IMR-90 (cell line): ENCODE data around the gene TUBGCP3.

Experiments used
- POLR2A ChIP-seq: IDR thresholded peaks from 2 replicates; pipeline ENCODE4 v1.6.1; 2012; ENCODE audit warnings: mild to moderate bottlenecking, low read depth, low read length
- RAD21 ChIP-seq: IDR thresholded peaks from 2 replicates; pipeline ENCODE4 v1.6.1; 2012; ENCODE audit warnings: low read length, improper control_type of control experiment
- TF ChIP-seq, protein P1 (sequence below): conservative IDR thresholded peaks from 2 replicates; pipeline ENCODE4 v1.5.1; 2012; ENCODE audit warnings: mild to moderate bottlenecking, low read depth, low read length, improper control_type of control experiment

DNA sequence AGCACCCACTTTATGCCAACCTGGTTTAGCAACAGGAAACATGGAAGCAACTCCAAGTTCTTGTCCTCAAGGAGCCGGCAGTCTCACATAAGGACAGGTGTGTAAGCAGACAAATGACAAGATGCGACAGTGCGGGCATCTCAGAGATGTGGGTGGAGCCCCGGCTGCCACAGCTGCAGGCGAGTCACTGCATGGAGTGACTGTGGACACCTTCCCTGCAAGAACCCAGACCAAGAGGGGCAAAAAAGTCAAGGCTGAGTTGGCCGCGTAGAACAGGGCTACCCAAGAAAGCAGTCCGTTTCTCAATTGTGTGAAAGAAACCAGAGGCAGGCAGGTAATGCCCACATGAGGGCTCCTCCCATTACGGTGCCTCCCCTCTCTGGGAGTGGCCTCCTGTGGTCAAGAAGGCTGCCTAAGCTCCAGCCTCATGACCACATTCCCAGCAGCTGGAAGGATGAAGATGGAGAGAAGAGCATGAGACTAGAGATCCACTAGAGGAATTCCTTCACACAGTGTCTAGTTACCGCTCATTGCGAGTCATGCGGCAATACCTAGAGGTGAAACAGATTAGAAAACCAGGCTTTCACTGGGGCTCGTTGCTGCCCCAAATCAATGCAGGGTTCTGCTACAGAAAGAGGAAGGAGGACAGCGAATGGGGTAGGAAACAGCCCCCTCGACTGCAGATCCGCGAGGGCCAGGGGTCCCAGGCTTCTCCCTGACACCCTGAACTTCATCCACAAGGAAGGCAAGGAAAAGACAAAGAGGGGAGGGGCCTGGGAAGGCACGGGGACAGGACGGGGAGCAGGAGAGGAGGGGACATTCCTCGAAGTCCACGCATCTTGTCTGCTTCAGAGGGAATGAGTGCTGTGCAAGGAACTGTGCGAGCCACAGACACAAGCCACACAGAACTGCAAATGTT is 131.6 kb downstream of the TUBGCP3 start:
- TF ChIP-seq, protein P1, sequence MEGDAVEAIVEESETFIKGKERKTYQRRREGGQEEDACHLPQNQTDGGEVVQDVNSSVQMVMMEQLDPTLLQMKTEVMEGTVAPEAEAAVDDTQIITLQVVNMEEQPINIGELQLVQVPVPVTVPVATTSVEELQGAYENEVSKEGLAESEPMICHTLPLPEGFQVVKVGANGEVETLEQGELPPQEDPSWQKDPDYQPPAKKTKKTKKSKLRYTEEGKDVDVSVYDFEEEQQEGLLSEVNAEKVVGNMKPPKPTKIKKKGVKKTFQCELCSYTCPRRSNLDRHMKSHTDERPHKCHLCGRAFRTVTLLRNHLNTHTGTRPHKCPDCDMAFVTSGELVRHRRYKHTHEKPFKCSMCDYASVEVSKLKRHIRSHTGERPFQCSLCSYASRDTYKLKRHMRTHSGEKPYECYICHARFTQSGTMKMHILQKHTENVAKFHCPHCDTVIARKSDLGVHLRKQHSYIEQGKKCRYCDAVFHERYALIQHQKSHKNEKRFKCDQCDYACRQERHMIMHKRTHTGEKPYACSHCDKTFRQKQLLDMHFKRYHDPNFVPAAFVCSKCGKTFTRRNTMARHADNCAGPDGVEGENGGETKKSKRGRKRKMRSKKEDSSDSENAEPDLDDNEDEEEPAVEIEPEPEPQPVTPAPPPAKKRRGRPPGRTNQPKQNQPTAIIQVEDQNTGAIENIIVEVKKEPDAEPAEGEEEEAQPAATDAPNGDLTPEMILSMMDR = no peak
- TF ChIP-seq RAD21 = no peak
- TF ChIP-seq POLR2A = no peak
